Choroid plexus epithelial cell (primary cell): ENCODE data around the gene AMN.

ENCODE experiments used
- DNase-seq: peaks from one replicate; pipeline ENCODE4 v3.0.0-alpha.2; 2010; ENCODE audit warnings: low read depth
- H3K4me3 ChIP-seq: 2 replicates; pipeline ENCODE4 v1.5.1; 2011; ENCODE audit warnings: low read depth, mild to moderate bottlenecking, control low read depth, low read length, moderate library complexity
- TF ChIP-seq, protein P1 (sequence below): conservative IDR thresholded peaks from 2 replicates; pipeline ENCODE4 v1.5.1; 2011; ENCODE audit warnings: low read depth, mild to moderate bottlenecking, control low read depth, inconsistent platforms, low read length, moderate library complexity

The AMN gene

GRCh38 chr14:102903889-102904512 is 18.5 kb upstream of the AMN start:
- TF ChIP-seq, protein P1, sequence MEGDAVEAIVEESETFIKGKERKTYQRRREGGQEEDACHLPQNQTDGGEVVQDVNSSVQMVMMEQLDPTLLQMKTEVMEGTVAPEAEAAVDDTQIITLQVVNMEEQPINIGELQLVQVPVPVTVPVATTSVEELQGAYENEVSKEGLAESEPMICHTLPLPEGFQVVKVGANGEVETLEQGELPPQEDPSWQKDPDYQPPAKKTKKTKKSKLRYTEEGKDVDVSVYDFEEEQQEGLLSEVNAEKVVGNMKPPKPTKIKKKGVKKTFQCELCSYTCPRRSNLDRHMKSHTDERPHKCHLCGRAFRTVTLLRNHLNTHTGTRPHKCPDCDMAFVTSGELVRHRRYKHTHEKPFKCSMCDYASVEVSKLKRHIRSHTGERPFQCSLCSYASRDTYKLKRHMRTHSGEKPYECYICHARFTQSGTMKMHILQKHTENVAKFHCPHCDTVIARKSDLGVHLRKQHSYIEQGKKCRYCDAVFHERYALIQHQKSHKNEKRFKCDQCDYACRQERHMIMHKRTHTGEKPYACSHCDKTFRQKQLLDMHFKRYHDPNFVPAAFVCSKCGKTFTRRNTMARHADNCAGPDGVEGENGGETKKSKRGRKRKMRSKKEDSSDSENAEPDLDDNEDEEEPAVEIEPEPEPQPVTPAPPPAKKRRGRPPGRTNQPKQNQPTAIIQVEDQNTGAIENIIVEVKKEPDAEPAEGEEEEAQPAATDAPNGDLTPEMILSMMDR = no peak
- no peak for DNase-seq
- H3K4me3 ChIP-seq = no peak overlapping the region

- no peak for DNase-seq
- H3K4me3 ChIP-seq = no peak overlapping the region
- TF ChIP-seq, protein P1 = no peak
Measured at GRCh38 chr14:102905116-102906108, 17.1 kb upstream of the AMN start.

DNA sequence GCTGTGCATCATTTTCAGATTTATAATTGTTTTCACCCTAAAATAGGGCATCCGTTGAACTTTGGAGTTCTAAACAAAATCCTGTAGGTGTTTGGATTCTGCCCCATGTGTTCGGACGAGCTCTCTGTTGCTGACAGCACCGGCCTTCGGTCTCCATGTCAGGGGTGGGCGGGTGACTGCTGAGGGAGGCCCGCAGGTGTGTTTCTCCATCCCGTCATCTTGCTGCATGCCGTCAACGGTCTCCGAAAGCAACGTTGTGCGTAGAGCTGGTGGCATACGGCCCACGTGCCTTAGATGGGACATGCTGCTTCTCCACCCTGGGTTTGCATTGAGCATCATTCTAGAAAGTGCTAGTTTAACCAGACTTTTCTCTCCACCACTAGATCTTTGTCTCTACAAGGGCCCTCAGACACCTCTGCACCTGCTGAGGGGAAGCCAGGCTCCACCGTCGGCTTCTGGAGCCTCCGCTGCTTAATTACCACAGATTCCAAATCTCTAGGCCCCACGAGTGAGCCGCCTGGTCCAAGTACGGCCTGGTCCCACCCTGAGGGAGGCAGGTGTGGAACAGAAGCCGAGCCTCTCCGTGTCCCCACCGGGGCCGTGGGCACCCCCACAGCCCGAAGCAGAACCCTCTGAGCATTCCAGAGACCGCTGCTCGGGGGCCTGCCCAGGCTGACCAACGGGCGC is 15.7 kb upstream of the AMN start:
- TF ChIP-seq, protein P1 = no peak
- no peak for DNase-seq
- H3K4me3 ChIP-seq = no peak overlapping the region

- TF ChIP-seq, protein P1 = no peak
- no peak for DNase-seq
- H3K4me3 ChIP-seq = no peak overlapping the region
Measured at GRCh38 chr14:102907303-102907844, 15.1 kb upstream of the AMN start.

DNA sequence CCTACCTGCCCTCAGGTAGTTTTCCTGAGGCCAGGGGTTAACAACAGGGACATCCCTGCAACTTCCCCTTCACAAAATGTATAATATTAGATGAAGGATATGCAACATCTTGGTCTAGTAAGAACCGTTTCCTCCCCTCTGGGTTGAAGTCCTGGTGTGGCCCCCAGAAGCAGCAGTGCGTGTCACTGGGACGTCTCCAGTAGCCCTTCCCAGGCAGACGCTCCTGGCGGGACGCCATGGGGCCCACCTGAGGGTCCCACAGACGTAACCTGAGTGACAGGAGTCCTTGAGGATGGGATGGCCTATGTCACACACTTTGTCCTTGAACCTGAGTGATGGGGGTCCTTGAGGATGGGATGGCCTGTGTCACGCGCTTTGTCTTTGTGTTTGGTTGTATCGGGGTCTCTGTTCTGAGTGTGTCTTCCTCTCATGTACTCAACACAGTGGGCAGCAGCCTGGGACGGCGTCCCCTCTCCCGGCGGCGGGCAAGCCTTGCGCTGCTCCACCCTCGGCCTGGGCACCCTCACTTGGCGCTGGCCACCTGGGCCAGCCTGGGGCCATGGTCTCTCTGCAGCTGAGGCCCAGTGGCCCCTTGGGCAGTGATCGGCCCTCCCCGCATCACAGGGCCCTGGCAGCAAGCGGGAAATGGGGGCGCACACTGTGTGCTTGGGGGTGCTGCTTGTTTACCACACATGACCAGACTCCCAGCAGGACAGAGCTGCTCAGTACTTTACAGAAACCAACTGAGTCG is 14.3 kb upstream of the AMN start:
- no peak for DNase-seq
- TF ChIP-seq, protein P1 = no peak
- H3K4me3 ChIP-seq = no peak overlapping the region

DNA sequence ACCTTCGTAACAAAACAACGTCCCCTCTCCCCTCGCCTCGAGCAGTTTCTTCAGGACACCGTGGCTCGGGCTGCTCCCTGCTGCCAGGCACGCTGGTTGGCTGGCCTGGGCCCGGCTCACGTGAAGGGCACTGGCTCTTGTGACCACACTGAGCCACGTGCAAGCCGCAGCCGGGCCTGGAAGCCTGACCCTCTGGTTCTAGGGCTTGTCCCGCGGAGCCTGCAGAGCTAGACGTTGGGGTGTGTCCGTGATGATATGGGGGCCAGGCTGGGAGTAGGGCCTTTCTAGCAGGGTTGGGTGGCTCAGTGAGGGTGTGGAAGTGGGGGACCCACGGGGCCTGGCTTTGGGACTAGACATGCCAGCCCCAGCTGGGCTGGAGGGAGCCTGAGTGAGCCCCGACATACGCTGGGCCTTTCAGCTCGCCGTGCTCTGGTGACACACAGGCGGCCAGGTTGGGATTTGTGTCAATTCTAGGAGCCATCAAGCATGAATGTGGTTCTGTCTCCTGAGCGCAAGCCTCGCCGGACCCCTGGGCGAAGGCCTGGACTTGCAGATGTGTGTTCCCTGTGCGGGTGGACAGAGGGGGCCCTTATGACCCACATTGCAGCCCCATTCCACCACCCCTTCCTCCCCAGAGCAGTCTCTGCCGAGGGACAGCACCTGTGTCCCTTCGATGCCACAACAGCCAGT is 13.6 kb upstream of the AMN start:
- TF ChIP-seq, protein P1 = no peak
- no peak overlapping the region for H3K4me3 ChIP-seq
- DNase-seq = no peak
